Left ventricle myocardium inferior (tissue), 1 donor: ENCODE measurements around the gene EFR3B. TPM values are rescaled to one million over a fixed set of nuclear protein-coding genes. Genes with fewer than 3 reads are reported as not detected.

Source experiments
- DNase-seq: peaks from one replicate; pipeline ENCODE4 v3.0.0-alpha.2; 2020
- H3K27ac ChIP-seq: fragments of 200-600 bp; replicated peaks from 2 replicates; pipeline ENCODE4 v1.8.0; 2021
- H3K27me3 ChIP-seq: fragments of 200-600 bp; 2 replicates; pipeline ENCODE4 v1.8.0; 2021; ENCODE audit warnings: low read depth
- H3K36me3 ChIP-seq: fragments of 200-600 bp; 2 replicates; pipeline ENCODE4 v1.8.0; 2021
- H3K4me1 ChIP-seq: fragments of 200-600 bp; 2 replicates; pipeline ENCODE4 v1.8.0; 2021
- H3K4me3 ChIP-seq: fragments of 200-600 bp; 2 replicates; pipeline ENCODE4 v1.8.0; 2021; ENCODE audit warnings: mild to moderate bottlenecking, moderate library complexity
- H3K9me3 ChIP-seq: fragments of 200-600 bp; replicated peaks from 2 replicates; pipeline ENCODE4 v1.8.0; 2021
- CTCF ChIP-seq: fragments of 200-600 bp; IDR thresholded peaks from 2 replicates; pipeline ENCODE4 v1.8.0; 2021; ENCODE audit warnings: antibody characterized with exemption, mild to moderate bottlenecking, borderline replicate concordance
- intact Hi-C: fragments of 100-400 bp; cut with micrococcal nuclease; formaldehyde crosslinking; loops from one replicate; pipeline ENCODE4 v1.11.0; 2022
- total RNA-seq: library from RNA; stranded (reverse); fragmentation: NEBNext Ultra II Directional; extraction: Animal tissue kit (Norgen Biotek cat#: 25700); gene quantifications from one replicate; pipeline ENCODE4 v1.2.1, GENCODE V29; 2021
- donor health status: DM: no; HTN: yes; CAD: no; lungs with severe emphysema.

Gene EFR3B
- total RNA-seq, 1 donor from 2014 or later: 8.7 TPM

GRCh38 chr2:25202275-25202674 is 160.4 kb downstream of the EFR3B start:
- Histone ChIP-seq H3K4me3 (no peak overlapping the region), H3K27me3 (no peaks in the 10 kb centered on the region), H3K36me3 (no peaks in the 10 kb centered on the region), H3K9me3 (no peaks in the 10 kb centered on the region), H3K27ac (no peak overlapping the region), H3K4me1 (peaks cover 7% of the 10 kb centered on the region)
- TF ChIP-seq CTCF: no peak
- intact Hi-C loops: no loop called here
- DNase-seq: no peak

DNA sequence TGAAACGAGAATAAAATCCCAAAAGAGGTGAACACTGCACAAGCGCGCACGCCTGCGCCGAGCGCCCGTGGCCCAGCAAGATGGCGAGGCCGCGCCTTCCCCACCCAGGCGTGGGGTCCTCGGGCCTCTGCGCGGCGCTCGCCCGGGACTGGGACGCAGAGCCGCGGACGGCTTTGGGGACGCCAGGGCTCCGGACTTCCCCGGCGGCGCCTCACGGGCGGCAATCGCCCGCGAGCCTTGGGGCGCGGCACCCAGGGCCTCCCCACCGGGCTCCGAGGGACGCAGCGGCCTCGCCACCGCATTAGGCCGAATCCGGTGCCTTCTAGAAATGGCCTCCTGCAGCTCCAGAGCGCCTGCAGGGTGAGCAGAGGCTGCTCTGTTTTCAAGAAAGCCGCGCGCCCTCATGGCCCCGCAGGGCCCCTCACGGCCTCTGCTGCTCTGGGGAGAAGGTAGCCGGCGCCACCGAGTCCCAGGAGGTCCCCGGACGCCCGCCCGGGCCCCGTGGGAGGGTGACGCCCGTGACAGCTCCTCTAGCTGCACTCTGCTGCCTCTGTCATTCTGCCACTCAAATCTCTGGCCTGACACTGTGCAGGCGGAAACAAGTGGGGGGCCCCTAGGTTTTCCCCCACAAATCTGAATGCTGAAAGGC is 162.4 kb downstream of the EFR3B start:
- no peaks in the 10 kb centered on the region for H3K9me3 ChIP-seq
- peak; percentile 13 for TF ChIP-seq CTCF
- no peaks in the 10 kb centered on the region for H3K36me3 ChIP-seq
- DNase-seq: no peak
- intact Hi-C loops: no loop called here
- no peaks in the 10 kb centered on the region for H3K27me3 ChIP-seq
- no peak overlapping the region for H3K27ac ChIP-seq
- peaks cover 7% of the 10 kb centered on the region for H3K4me1 ChIP-seq
- peak overlapping the region; percentile 55 for H3K4me3 ChIP-seq

DNA sequence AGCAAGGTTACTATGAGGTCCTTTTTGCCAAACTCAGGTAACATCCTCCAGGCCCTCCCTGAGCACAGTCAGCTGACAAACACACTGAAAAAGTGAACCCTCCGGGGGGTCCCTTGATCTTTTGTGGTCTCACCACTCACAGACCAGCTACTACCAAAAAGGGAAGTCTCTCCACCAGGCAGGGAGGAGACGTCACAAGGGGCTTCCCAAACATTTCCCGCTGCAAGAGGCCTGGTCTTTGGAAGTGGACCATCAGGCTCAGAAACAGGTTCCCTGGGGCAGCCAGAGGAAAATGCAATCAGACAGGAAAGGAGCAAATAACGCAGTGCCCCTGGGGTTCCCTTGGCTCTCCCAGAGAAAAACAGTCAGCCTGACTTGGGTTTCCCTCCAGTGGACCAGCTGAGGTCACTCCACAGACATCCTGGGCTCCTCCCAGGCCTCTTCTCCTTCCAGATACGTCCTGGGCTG is 165.2 kb downstream of the EFR3B start:
- no peak for TF ChIP-seq CTCF
- Histone ChIP-seq H3K36me3 (no peaks in the 10 kb centered on the region), H3K4me3 (no peak overlapping the region), H3K9me3 (no peaks in the 10 kb centered on the region), H3K27me3 (no peaks in the 10 kb centered on the region), H3K4me1 (peaks cover 7% of the 10 kb centered on the region), H3K27ac (no peak overlapping the region)
- no peak for DNase-seq
- intact Hi-C loops: no loop called here

Other genes starting within 250 kb of the EFR3B start
- gene PTRHD1, start 248.7 kb upstream of the EFR3B start, total RNA-seq: 24.3 TPM
- 2.2 TPM for gene CENPO, start 248.7 kb upstream of the EFR3B start, total RNA-seq
- 12.8 TPM for gene ADCY3, start 121.8 kb upstream of the EFR3B start, total RNA-seq
- 10.1 TPM for gene DNAJC27, start 70.1 kb upstream of the EFR3B start, total RNA-seq
- 7.5 TPM for gene POMC, start 126.5 kb downstream of the EFR3B start, total RNA-seq